GM12892 (cell line): Measurements from ENCODE around the gene PDE3A.
"Not testable (repeated sequence)": the region's sequence is repeated elsewhere in the genome, so short reads cannot be mapped to it uniquely, and the experiment has no call there.

Experiments used
- DNase-seq: peaks from one replicate; pipeline ENCODE4 v3.0.0; 2011; ENCODE audit not compliant: insufficient read length
- FAIRE-seq: peaks from 2 replicates; lab custom pipeline; 2011; peaks lifted over from hg19 to GRCh38; lab: Jason Lieb, UNC
- POLR2A ChIP-seq: IDR thresholded peaks from 2 replicates; pipeline ENCODE4 v1.6.1; 2011; ENCODE audit warnings: low read depth, low read length, control low read depth
- POLR2AphosphoS5 ChIP-seq: IDR thresholded peaks from 2 replicates; pipeline ENCODE4 v1.6.1; 2011; ENCODE audit warnings: low read depth, low read length, control low read depth
- TAF1 ChIP-seq: IDR thresholded peaks from 2 replicates; pipeline ENCODE4 v1.6.1; 2011; ENCODE audit warnings: low read depth, mild to moderate bottlenecking, control low read depth, low read length, borderline replicate concordance

PDE3A gene

DNA sequence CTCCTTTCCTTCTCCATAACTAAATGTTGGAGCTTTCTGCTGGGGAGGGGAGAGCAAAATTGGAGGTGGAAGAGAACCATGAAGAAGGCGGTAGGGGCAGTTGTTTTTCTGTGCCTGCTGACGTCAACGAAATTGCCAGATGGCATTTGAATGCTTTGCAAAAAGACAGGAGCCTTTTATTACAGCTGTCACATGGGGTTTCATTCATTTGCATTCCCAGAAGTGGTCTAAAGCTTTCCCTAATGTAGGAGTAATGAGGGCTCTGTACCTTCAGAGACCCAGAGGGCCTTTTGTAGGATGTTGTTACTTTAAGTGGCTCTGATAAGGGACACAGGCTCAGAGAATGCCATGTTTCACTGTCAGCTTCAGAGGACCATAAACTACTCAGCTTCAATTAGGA, 219.7 kb downstream of the PDE3A start:
- no peak for TF ChIP-seq POLR2AphosphoS5
- TF ChIP-seq POLR2A = no peak
- no peak for TF ChIP-seq TAF1
- FAIRE-seq (no peak), DNase-seq (no peak)

- DNase-seq (no peak), FAIRE-seq (no peak)
- TF ChIP-seq POLR2A = no peak
- TF ChIP-seq TAF1 = no peak
- no peak for TF ChIP-seq POLR2AphosphoS5
Observed at GRCh38 chr12:20590570-20590969, 222.2 kb downstream of the PDE3A start.

DNA sequence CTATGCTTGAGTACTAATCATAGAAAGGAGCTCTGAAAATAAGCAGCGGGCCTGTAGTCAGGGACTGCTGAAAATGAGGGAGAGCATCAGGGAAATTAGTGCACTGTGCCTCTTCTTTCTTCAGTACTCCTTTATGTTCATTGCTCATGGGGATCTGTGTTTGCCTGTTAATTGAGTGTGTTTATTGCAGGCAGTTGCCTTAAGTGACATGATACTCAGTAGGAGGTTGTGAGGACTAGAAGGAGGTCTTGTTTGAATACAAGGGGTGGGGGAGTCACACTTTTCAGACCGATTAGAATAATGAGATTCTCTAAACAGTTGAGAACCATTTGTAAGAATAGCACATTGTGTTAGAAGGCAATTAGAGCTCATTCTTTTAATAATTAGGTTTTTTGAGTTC, 224.2 kb downstream of the PDE3A start:
- TF ChIP-seq TAF1 (no peak), POLR2A (no peak), POLR2AphosphoS5 (no peak)
- no peak for FAIRE-seq
- no peak for DNase-seq

DNA sequence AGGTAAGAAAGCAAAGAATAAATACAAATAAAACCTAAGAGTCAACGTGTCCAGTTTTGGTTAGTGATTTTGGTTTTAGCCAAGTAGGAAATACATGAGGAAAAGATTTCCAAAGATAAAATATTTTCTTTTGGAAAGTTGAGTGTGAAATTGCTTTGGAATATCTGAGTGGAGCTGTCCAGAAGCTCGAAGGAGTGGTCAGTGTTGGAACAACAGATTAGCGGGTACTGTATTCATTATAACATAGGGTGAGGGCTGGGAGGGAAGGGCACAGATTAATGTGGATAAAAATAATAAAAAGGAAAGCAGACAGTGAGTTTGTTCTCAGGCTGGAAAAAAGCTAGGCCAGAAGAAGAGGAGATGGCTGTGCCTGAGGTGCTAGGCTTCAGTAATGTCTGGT, 225.3 kb downstream of the PDE3A start:
- no peak for FAIRE-seq
- no peak for DNase-seq

GRCh38 chr12:20596061-20596460, 227.7 kb downstream of the PDE3A start:
- FAIRE-seq = no peak
- DNase-seq = no peak
- no peak for TF ChIP-seq POLR2AphosphoS5
- no peak for TF ChIP-seq TAF1
- TF ChIP-seq POLR2A = no peak

More for the DNA sequence above, 225.3 kb downstream of the PDE3A start:
- TF ChIP-seq POLR2A (no peak), POLR2AphosphoS5 (no peak), TAF1 (no peak)

DNA sequence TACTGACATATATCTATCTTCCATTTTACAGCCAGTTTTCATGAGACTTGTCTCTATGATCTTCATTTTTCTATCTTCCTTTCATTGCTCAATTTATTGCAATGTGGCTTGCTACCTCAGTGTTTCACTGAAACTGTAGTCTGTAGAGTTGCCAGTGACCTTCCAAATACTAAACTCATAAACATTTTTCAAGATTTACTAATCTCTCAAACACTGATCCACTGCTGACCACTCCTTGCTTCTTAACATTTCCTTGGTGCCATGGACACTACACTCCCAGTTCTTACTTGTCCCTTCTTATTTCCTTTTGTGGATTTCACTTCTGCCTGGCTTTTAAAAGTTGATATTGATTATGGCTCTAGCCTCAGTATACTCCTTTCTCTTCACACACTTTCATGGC, 231.4 kb downstream of the PDE3A start:
- no peak for DNase-seq
- no peak for FAIRE-seq
- TF ChIP-seq TAF1 (no peak), POLR2AphosphoS5 (no peak), POLR2A (no peak)

GRCh38 chr12:20601668-20602280, 233.4 kb downstream of the PDE3A start:
- TF ChIP-seq POLR2A = no peak
- TF ChIP-seq POLR2AphosphoS5 = no peak
- TF ChIP-seq TAF1 = no peak
- FAIRE-seq = no peak
- DNase-seq = no peak

DNA sequence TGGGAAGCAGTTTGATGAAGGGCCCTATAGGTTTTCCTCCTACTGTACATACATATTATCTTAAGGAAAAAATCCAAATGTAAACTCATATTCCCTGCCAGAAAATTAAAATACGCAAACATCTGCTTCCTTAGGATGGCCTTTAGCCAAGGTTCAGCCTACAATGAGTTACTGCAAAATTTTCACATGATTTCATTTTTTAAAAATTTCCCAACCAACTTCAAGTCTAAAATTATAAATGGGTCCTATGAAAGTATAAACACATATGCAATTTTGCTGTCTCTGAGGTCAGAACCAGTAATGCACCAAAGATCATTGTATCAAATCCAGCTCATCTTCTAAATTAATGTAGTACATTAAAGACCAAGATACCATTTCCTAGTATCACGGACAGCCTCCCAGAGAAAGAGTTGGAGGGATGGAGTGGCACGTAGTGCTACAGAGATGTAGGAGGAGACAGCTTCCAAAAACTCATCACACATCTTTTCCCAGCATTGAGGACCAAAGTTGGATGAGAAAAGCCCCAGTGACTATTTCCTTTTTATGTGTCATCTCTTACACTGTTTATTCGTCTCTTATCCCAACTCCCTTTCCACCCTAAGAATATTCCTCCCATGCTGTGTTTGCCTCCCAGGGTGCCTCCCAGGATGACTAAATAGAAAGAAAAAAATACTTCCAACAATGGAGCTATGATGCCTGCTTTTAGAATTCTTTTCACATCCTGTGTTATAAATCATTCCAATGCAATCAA, 234.5 kb downstream of the PDE3A start:
- DNase-seq (no peak), FAIRE-seq (no peak)
- TF ChIP-seq TAF1 (no peak), POLR2AphosphoS5 (no peak), POLR2A (no peak)

GRCh38 chr12:20604408-20605067, 236.2 kb downstream of the PDE3A start:
- FAIRE-seq = no peak
- no peak for DNase-seq
- TF ChIP-seq POLR2AphosphoS5 (no peak), POLR2A (no peak), TAF1 (no peak)

- DNase-seq, FAIRE-seq: not testable (repeated sequence)
Observed at GRCh38 chr12:20615020-20615419, 246.7 kb downstream of the PDE3A start.

- TF ChIP-seq POLR2A (no peak), TAF1 (no peak)
Observed at GRCh38 chr12:20616093-20616492, 247.8 kb downstream of the PDE3A start.

DNA sequence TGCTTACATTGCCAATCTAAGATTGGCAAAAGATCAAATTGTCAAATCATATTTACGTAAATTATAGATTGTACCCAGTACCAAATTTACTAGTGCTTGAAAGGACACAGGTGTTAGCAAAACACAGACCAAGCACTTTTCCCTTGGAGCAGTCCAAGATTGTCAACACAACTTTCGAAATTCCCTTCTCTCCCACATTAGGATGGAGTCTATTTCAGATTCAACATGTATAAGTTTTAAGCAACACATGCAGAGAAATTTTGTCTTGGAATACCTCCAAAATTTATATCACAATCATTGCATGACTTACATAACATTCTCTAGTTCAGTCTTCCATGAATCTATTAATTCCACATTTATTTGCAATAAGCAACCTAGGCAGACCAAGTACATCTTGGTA, 251.9 kb downstream of the PDE3A start:
- FAIRE-seq (no peak), DNase-seq (no peak)
- TF ChIP-seq TAF1 (no peak), POLR2AphosphoS5 (no peak), POLR2A (no peak)

More at GRCh38 chr12:20616093-20616492, 247.8 kb downstream of the PDE3A start:
- DNase-seq (no peak), FAIRE-seq (no peak)
